GM12865 (cell line): Measurements from ENCODE around the gene CA12.

Experiments
- DNase-seq: peaks from one replicate; pipeline ENCODE4 v3.0.0; 2010; ENCODE audit warnings: low read depth
- H3K4me3 ChIP-seq: 2 replicates; pipeline ENCODE4 v1.5.1; 2011; ENCODE audit warnings: mild to moderate bottlenecking, low read depth, low read length, control low read depth
- CTCF ChIP-seq: IDR thresholded peaks from 2 replicates; pipeline ENCODE4 v1.5.1; 2011; ENCODE audit warnings: low read length, control low read depth, low read depth, inconsistent platforms; ENCODE audit not compliant: insufficient read depth; ENCODE audit errors: missing control alignments

CA12 gene

GRCh38 chr15:63366451-63366850 is 15.2 kb downstream of the CA12 start:
- no peak for TF ChIP-seq CTCF
- H3K4me3 ChIP-seq = no peak overlapping the region
- DNase-seq = no peak

GRCh38 chr15:63365273-63365680 is 16.4 kb downstream of the CA12 start:
- no peak for TF ChIP-seq CTCF
- no peak overlapping the region for H3K4me3 ChIP-seq
- no peak for DNase-seq

- DNase-seq = no peak
- no peak for TF ChIP-seq CTCF
- no peak overlapping the region for H3K4me3 ChIP-seq
These were observed 17.0 kb downstream of the CA12 start for GRCh38 chr15:63364399-63365272.

GRCh38 chr15:63363292-63363691 is 18.4 kb downstream of the CA12 start:
- no peak for DNase-seq
- no peak overlapping the region for H3K4me3 ChIP-seq
- no peak for TF ChIP-seq CTCF

- no peak overlapping the region for H3K4me3 ChIP-seq
- no peak for TF ChIP-seq CTCF
- DNase-seq = no peak
These were observed 18.8 kb downstream of the CA12 start for GRCh38 chr15:63362885-63363284.

GRCh38 chr15:63362196-63362595 is 19.4 kb downstream of the CA12 start:
- TF ChIP-seq CTCF = no peak
- no peak overlapping the region for H3K4me3 ChIP-seq
- no peak for DNase-seq

GRCh38 chr15:63360170-63360569 is 21.5 kb downstream of the CA12 start:
- DNase-seq = no peak
- no peak overlapping the region for H3K4me3 ChIP-seq
- TF ChIP-seq CTCF = no peak
